ENCODE results near the gene DCDC1.

Gene DCDC1

DNA sequence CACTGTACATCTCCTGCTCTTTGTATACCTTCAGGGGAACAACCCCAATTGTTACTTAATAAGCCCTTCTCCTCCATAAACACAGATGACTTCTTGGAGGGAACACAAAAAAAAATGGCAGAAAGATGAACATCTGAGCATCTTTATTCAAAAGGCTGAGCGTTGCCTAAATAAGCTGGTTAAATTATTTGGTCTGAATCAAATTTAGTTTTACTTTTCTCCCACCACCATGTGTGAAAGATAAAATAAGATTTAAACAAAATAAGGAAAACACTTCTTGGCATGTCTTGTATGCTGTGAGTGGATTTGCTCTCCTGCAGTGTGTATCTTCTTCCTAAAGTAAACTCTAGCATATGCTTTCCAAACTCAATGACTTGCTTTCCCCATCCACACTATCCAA lies 137.9 kb downstream of the DCDC1 start:
- DNase-seq (ENCODE audit: low read depth, low spot score) = no peak

DNA sequence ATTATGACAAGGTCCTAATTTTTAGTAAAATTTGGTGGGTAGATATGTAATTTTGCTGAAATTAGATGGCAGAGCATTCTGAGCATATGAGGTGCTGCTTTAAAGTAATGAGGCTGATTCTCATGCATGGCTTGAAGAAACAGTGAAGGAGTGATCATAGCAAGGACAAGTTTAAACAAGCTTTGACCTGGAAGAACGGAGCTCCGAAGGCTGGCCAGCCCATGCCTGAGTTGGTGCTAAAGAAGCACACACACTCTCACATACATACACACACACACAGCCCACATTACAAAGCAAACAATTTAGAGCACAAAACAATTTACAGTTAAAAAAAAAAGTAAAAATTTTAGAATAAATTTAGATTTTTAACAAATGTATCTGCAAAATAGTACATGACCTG lies 150.7 kb downstream of the DCDC1 start:
- DNase-seq (ENCODE audit: low read depth, low spot score) = no peak

DNA sequence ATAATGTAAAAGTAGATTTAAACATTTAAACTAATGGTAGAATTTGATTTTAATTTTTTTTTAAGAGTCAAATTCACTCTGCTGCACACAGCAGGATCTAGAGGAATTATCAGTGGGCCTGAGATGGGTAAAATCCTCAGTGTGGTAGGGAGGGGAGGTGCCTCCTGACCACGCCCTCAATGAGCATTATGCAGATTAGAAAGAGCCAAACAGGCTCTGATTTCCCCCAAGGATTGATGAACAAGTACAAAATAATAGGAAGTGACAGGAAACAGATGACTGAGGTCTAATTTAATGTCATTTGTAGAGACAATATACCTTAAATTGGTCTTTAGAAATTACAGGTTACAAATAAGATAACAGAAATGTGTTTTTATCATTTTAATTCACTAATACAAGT lies 155.2 kb downstream of the DCDC1 start:
- DNase-seq (ENCODE audit: low read depth, low spot score) = no peak

DNA sequence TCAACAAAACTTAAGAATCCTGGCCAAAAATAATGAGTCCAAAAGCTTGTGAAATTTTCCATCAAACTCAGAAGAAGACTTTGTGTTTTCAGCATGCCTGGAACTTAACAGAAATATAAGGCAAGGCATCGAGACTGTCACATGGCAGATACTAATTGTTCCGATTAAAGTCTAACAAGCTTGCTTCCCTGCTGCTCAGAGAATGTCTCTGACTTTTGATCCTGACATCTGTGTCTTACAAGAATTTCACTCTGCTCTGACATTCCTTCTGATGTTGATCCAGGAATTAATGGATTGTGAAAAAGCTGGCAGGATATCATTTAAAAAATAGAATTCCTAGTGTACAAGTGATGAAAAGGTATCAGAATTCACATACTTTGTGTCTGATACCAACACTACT lies 170.2 kb downstream of the DCDC1 start:
- no peak for DNase-seq (ENCODE audit: low read depth, low spot score)

GRCh38 chr11:31173926-31174680 lies 195.4 kb downstream of the DCDC1 start:
- DNase-seq (ENCODE audit: low read depth, low spot score) = no peak

GRCh38 chr11:31160504-31161422 lies 208.8 kb downstream of the DCDC1 start:
- DNase-seq (ENCODE audit: low read depth, low spot score) = no peak

- no peak for DNase-seq (ENCODE audit: low read depth, low spot score)
Observed at GRCh38 chr11:31150841-31151240, 218.7 kb downstream of the DCDC1 start.

DNA sequence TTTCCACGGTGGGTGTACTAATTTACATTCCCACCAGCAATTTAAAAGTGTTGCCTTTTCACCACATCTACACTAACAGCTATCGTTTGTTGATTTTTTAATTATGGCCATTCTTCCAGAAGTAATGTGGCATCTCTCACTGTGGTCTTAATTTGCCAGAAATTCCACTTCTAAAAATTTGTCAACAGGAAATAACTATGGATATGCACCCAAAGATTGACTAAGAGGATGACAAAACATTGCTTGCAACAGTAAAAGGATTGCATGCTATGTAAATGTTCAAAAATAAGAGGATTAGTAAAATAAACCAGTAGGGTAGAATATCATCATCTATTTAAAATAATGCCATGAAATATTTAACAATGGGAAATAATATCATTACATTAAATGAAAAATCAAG lies 219.5 kb downstream of the DCDC1 start:
- no peak for DNase-seq (ENCODE audit: low read depth, low spot score)

DNA sequence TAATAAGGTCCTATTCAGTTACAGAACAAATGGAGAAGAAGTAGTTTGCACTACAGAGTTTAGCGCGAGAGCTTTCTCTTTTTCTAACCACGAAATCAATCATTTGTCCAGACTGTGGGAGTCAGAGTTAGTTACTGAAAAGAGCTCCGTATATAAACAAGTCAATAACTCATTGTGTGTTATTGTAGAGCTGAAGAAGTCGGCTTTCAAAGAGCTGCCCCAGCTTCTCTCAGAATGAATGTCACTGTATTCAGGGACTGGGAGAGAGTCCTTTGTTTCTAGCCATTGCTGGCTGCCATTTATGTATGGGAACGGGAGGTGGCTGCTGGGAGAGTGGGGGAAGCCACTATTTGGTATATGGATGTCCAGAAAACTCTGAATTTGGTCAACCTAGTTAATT lies 227.8 kb downstream of the DCDC1 start:
- DNase-seq (ENCODE audit: low read depth, low spot score) = no peak

GRCh38 chr11:31139479-31139878 lies 230.1 kb downstream of the DCDC1 start:
- DNase-seq (ENCODE audit: low read depth, low spot score) = no peak

- DNase-seq (ENCODE audit: low read depth, low spot score) = no peak
Observed at GRCh38 chr11:31132531-31133421, 236.8 kb downstream of the DCDC1 start.

DNA sequence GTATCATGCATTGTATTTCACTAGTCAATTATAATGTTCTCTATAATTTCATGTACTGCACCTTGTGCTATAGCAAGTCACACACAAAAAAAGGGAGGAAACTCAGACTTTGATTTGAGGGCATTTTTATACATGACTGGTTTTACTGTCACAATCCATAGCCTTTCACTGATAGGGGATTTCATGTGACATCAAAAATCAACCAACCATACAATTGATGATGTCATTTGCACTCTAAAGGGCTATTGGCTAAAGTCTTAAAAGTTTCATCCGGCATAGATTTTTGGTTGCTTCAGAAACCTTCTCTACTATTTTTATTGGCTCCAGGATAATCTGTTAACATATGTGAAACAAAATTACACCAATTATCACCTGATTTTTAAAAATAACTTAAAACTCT lies 237.8 kb downstream of the DCDC1 start:
- no peak for DNase-seq (ENCODE audit: low read depth, low spot score)

GRCh38 chr11:31127290-31127689 lies 242.2 kb downstream of the DCDC1 start:
- DNase-seq (ENCODE audit: low read depth, low spot score) = no peak

DNA sequence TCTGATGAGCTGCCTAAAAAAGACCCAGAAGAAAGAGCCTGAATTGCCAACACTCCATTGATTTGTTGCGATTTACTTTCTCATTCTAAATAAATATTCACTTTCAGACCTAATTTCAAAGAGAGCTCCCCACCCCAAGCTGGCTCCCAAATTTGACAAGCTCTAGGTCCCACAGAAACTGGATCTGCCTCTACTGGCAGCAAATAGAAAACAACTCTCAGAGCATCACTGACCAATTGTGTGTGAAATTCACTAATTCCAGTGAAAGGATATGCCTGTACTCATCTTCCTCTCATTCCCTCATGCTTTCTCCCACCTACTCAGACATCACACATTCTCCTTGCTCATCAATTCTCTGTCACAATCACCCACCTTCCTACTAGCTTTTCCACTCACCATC lies 249.1 kb downstream of the DCDC1 start:
- no peak for DNase-seq (ENCODE audit: low read depth, low spot score)

DNA sequence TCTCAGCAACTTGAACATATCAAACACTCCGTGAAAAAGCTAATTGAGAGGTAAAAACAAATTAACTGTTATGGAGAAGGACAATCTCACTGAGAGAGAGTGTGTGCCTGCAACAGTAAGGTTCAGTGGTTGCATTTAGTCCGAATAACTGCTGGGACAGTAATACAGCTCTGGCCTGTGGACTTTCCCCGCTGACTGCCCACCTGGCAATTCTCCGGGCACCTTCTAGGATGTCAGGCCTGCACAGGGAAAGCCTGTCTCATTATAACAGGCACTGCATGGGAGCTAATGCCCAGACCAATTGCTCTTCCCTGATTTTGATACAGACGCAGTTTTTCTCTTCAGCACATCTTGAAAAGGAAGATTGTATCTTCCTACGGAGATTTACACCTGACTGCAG lies 251.0 kb downstream of the DCDC1 start:
- DNase-seq (ENCODE audit: low read depth, low spot score) = no peak

GRCh38 chr11:31117038-31117437 lies 252.5 kb downstream of the DCDC1 start:
- DNase-seq (ENCODE audit: low read depth, low spot score) = no peak

DNA sequence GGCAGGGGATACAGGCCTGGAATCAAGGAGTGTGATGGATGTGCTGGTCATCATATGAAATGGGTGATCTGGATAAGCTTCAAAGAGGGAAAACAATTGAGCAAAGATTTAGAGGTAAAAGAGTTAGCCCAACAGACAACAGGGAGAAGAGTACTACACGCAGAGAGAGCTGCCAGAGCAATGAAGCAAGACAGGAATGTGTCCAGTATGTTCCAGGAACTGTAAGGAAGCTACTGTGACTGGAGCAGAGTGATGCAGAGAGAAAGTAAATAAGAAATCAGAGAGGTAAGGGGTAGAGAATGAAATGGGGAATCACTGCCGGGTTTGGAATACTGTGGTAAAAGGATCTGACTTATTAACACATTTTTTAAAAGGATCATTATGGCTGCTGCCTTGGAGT lies 255.1 kb downstream of the DCDC1 start:
- DNase-seq (ENCODE audit: low read depth, low spot score) = no peak

- no peak for DNase-seq (ENCODE audit: low read depth, low spot score)
Observed at GRCh38 chr11:31110830-31111229, 258.7 kb downstream of the DCDC1 start.

- no peak for DNase-seq (ENCODE audit: low read depth, low spot score)
Observed at GRCh38 chr11:31109446-31109845, 260.1 kb downstream of the DCDC1 start.

GRCh38 chr11:31107649-31108048 lies 261.9 kb downstream of the DCDC1 start:
- DNase-seq (ENCODE audit: low read depth, low spot score) = no peak

DNA sequence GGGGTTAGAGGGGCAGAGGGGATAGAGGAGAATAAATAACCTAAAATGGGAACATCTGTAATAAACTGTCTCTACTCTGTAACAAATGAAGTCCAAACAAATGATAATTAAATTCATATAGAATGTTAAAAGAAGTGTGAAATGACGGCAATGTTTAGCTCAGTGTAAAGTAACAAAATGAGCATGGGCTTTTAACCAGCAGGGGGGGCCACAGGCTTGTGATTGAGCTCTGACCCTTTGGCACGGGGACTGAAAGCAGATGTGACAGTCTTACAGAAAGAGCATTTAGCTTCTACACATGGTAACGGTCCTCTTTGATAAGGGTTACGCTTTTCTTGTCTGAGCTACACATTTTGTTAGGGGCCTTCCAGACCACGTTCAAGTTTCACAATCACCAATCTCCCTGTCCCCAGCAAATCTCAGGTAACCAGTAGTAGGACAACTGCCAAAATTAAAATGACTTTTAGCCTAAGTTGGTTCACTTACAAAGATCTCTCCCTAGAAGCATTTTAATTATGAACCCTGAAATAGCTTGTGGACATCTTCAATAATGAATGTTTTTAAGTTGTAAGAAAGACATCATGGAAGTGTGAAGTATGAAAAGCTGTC lies 262.5 kb downstream of the DCDC1 start:
- no peak for DNase-seq (ENCODE audit: low read depth, low spot score)

DNA sequence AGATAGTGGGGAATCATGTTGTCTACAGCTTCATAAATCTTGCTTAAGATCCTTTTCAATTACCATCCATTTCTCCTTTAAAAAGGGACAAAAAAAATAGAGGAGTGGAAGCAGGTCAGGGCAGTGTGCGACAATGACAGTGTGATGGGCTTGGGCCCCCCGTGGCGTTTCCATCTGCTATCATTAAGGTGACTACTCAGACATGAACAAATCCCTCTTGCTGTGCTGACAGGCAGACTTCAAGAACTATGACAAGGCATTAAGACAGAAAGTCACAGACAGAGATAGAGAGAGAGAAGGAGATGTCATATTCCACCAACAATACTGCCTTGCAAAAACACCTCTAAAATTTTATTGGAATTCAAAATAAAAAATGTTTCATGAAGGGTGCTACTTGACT lies 263.2 kb downstream of the DCDC1 start:
- no peak for DNase-seq (ENCODE audit: low read depth, low spot score)
